HL-60 (cell line): ENCODE measurements around the gene FUT8.

Experiments used
- DNase-seq, 2 experiments: peaks; one replicate each; pipeline ENCODE4 v3.0.0-alpha.2; 2010 to 2020; ENCODE audit warnings: low read depth in 1 of 2, low spot score in 1 of 2
- H3K27ac ChIP-seq: fragments of 250-450 bp; sonication (Bioruptor Pico); replicated peaks from 2 replicates; pipeline ENCODE4 v1.5.1; 2020; ENCODE audit warnings: mild to moderate bottlenecking, moderate library complexity
- H3K27me3 ChIP-seq: fragments of 250-450 bp; sonication (Bioruptor Pico); 2 replicates; pipeline ENCODE4 v1.5.1; 2021; ENCODE audit warnings: mild to moderate bottlenecking, moderate library complexity; ENCODE audit not compliant: insufficient read depth, poor library complexity, severe bottlenecking
- H3K4me3 ChIP-seq: replicated peaks from 2 replicates; pipeline ENCODE4 v1.5.1; 2011; ENCODE audit warnings: mild to moderate bottlenecking, control low read depth, low read length; ENCODE audit not compliant: insufficient read depth
- GABPA ChIP-seq: IDR thresholded peaks from 2 replicates; pipeline ENCODE4 v1.6.1; 2012; ENCODE audit warnings: low read depth
- POLR2AphosphoS5 ChIP-seq: IDR thresholded peaks from 2 replicates; pipeline ENCODE4 v1.6.1; 2012; ENCODE audit warnings: low read depth
- REST ChIP-seq: IDR thresholded peaks from 2 replicates; pipeline ENCODE4 v1.6.1; 2012; ENCODE audit warnings: low read depth; ENCODE audit not compliant: insufficient replicate concordance
- SPI1 ChIP-seq: IDR thresholded peaks from 2 replicates; pipeline ENCODE4 v1.6.1; 2012; ENCODE audit warnings: low read depth, mild to moderate bottlenecking, borderline replicate concordance
- TF ChIP-seq, protein P1 (sequence below): IDR thresholded peaks from one replicate; pipeline ENCODE4 v1.5.1; 2011; ENCODE audit warnings: low read length, control low read depth, inconsistent platforms; ENCODE audit not compliant: insufficient read depth

Gene FUT8

GRCh38 chr14:65718629-65719028 lies 306.1 kb downstream of the FUT8 start:
- H3K27me3 ChIP-seq, result no peaks in the 10 kb centered on the region
- H3K4me3 ChIP-seq, result no peak overlapping the region
- DNase-seq, result no peak
- no peak for TF ChIP-seq POLR2AphosphoS5
- TF ChIP-seq REST, result no peak
- TF ChIP-seq GABPA, result no peak
- TF ChIP-seq, protein P1, sequence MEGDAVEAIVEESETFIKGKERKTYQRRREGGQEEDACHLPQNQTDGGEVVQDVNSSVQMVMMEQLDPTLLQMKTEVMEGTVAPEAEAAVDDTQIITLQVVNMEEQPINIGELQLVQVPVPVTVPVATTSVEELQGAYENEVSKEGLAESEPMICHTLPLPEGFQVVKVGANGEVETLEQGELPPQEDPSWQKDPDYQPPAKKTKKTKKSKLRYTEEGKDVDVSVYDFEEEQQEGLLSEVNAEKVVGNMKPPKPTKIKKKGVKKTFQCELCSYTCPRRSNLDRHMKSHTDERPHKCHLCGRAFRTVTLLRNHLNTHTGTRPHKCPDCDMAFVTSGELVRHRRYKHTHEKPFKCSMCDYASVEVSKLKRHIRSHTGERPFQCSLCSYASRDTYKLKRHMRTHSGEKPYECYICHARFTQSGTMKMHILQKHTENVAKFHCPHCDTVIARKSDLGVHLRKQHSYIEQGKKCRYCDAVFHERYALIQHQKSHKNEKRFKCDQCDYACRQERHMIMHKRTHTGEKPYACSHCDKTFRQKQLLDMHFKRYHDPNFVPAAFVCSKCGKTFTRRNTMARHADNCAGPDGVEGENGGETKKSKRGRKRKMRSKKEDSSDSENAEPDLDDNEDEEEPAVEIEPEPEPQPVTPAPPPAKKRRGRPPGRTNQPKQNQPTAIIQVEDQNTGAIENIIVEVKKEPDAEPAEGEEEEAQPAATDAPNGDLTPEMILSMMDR, result no peak
- no peak for TF ChIP-seq SPI1
- H3K27ac ChIP-seq, result no peak overlapping the region

DNA sequence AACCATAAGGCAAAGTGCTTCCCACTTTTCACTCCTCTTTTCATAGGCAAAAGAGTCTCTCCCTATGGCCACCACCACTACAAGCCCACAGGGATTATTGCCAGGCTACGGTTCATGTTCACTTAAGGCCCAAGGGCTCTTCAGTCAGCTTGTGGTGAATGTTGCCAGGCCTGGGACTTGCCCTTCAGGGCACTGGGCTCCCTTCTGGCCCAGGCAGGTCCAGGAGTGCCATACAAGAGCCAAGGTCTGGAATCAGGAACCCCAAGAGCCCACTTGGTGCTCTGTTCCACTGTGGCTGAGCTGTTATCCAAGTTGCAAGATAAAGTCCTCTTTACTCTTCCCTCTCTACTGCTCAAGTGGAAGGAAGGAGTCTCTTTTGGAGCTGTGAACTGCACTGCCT lies 307.6 kb downstream of the FUT8 start:
- DNase-seq, result no peak
- TF ChIP-seq, protein P1, result no peak
- no peak for TF ChIP-seq GABPA
- no peak for TF ChIP-seq POLR2AphosphoS5
- no peak for TF ChIP-seq REST
- TF ChIP-seq SPI1, result no peak
- Histone ChIP-seq H3K27ac (no peak overlapping the region), H3K4me3 (no peak overlapping the region), H3K27me3 (no peaks in the 10 kb centered on the region)

GRCh38 chr14:65720743-65721142 lies 308.2 kb downstream of the FUT8 start:
- H3K27ac ChIP-seq, result no peak overlapping the region

More at GRCh38 chr14:65720743-65721142, 308.2 kb downstream of the FUT8 start:
- DNase-seq, result no peak
- no peak overlapping the region for H3K4me3 ChIP-seq
- no peaks in the 10 kb centered on the region for H3K27me3 ChIP-seq
- TF ChIP-seq, protein P1, result no peak
- no peak for TF ChIP-seq REST
- TF ChIP-seq GABPA, result no peak
- TF ChIP-seq POLR2AphosphoS5, result no peak
- no peak for TF ChIP-seq SPI1
